ENCODE results near the gene USP13.
"Not testable (repeated sequence)": the region's sequence is repeated elsewhere in the genome, so short reads cannot be mapped to it uniquely, and the experiment has no call there.

The USP13 gene

GRCh38 chr3:179732661-179733348, 80.0 kb downstream of the USP13 start:
- no peak for DNase-seq (ENCODE audit: low read depth in 2 of 2)

- no peak for DNase-seq (ENCODE audit: low read depth in 2 of 2)
These were observed 81.0 kb downstream of the USP13 start for GRCh38 chr3:179733797-179734196.

- no peak for DNase-seq (ENCODE audit: low read depth in 2 of 2)
These were observed 81.8 kb downstream of the USP13 start for GRCh38 chr3:179734497-179735281.

- DNase-seq (ENCODE audit: low read depth in 2 of 2) = no peak
These were observed 82.5 kb downstream of the USP13 start for GRCh38 chr3:179735321-179735720.

- no peak for DNase-seq (ENCODE audit: low read depth in 2 of 2)
These were observed 86.2 kb downstream of the USP13 start for GRCh38 chr3:179738998-179739397.

GRCh38 chr3:179739816-179740594, 87.2 kb downstream of the USP13 start:
- DNase-seq (ENCODE audit: low read depth in 2 of 2) = no peak

GRCh38 chr3:179743913-179744312, 91.1 kb downstream of the USP13 start:
- DNase-seq (ENCODE audit: low read depth in 2 of 2) = no peak

GRCh38 chr3:179744667-179745066, 91.8 kb downstream of the USP13 start:
- DNase-seq (ENCODE audit: low read depth in 2 of 2) = no peak

- no peak for DNase-seq (ENCODE audit: low read depth in 2 of 2)
These were observed 92.2 kb downstream of the USP13 start for GRCh38 chr3:179745079-179745478.

GRCh38 chr3:179745716-179746115, 92.9 kb downstream of the USP13 start:
- DNase-seq (ENCODE audit: low read depth in 2 of 2) = no peak

- no peak for DNase-seq (ENCODE audit: low read depth in 2 of 2)
These were observed 98.0 kb downstream of the USP13 start for GRCh38 chr3:179750720-179751328.

- DNase-seq (ENCODE audit: low read depth in 2 of 2) = no peak
These were observed 108.1 kb downstream of the USP13 start for GRCh38 chr3:179760944-179761343.

GRCh38 chr3:179765396-179765795, 112.6 kb downstream of the USP13 start:
- DNase-seq (ENCODE audit: low read depth in 2 of 2) = no peak

GRCh38 chr3:179766416-179767133, 113.7 kb downstream of the USP13 start:
- no peak for DNase-seq (ENCODE audit: low read depth in 2 of 2)

- peak; percentile 61 to 63 for DNase-seq (ENCODE audit: low read depth in 2 of 2)
These were observed 115.2 kb downstream of the USP13 start for GRCh38 chr3:179768080-179768479.

- no peak for DNase-seq (ENCODE audit: low read depth in 2 of 2)
These were observed 116.8 kb downstream of the USP13 start for GRCh38 chr3:179769411-179770247.

- no peak for DNase-seq (ENCODE audit: low read depth in 2 of 2)
These were observed 119.0 kb downstream of the USP13 start for GRCh38 chr3:179771797-179772196.

- no peak for DNase-seq (ENCODE audit: low read depth in 2 of 2)
These were observed 119.5 kb downstream of the USP13 start for GRCh38 chr3:179772297-179772696.

GRCh38 chr3:179775416-179776122, 122.7 kb downstream of the USP13 start:
- no peak for DNase-seq (ENCODE audit: low read depth in 2 of 2)

GRCh38 chr3:179782841-179783240, 130.0 kb downstream of the USP13 start:
- not testable (repeated sequence) for DNase-seq (ENCODE audit: low read depth in 2 of 2)

Data from fibroblast of skin of left quadriceps (primary cell).